ENCODE measurements around the gene PYCR2. TPM values are rescaled to one million over a fixed set of nuclear protein-coding genes. Genes with fewer than 3 reads are reported as not detected.
"Not testable (repeated sequence)": the region's sequence is repeated elsewhere in the genome, so short reads cannot be mapped to it uniquely, and the experiment has no call there.

PYCR2 gene
- total RNA-seq, 1 donor from 2014 or later, result 47.4 TPM

GRCh38 chr1:225943582-225943981 lies 19.5 kb upstream of the PYCR2 start:
- Histone ChIP-seq H3K4me3 (no peak overlapping the region), H3K36me3 (no peaks in the 10 kb centered on the region), H3K9me3 (no peaks in the 10 kb centered on the region), H3K27me3 (no peaks in the 10 kb centered on the region), H3K27ac (no peak overlapping the region), H3K4me1 (peaks cover 22% of the 10 kb centered on the region)
- no peak for DNase-seq (ENCODE audit: extremely low spot score in 2 of 2)
- TF ChIP-seq POLR2A (IDR thresholded peaks at IDR 0.05) (no peak), POLR2AphosphoS5 (IDR thresholded peaks at IDR 0.05; ENCODE audit: insufficient read depth in 1 of 2, low read depth in 1 of 2) (no peak), CTCF (IDR thresholded peaks at IDR 0.05) (no peak)
- intact Hi-C loops (cut with DNase I), result no loop called here

- TF ChIP-seq POLR2AphosphoS5 (IDR thresholded peaks at IDR 0.05; ENCODE audit: insufficient read depth in 1 of 2, low read depth in 1 of 2) (no peak), CTCF (IDR thresholded peaks at IDR 0.05) (no peak), POLR2A (IDR thresholded peaks at IDR 0.05) (no peak)
These were observed 18.5 kb upstream of the PYCR2 start for GRCh38 chr1:225942574-225942973.

DNA sequence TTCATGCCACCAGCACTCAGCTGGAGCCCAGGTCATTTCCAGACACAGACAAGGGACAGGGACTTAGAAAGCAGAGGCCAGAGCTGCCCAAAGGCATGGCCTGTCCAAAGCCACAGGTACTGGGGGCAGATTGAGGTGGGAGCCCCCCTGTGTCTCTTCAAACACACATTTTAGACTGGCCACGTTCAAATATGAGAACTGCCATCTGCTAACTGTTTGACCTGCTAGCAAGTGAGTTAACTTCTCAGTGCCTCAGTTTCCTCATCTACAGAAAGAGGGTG lies 17.8 kb upstream of the PYCR2 start:
- no peaks in the 10 kb centered on the region for H3K9me3 ChIP-seq
- no peaks in the 10 kb centered on the region for H3K27me3 ChIP-seq
- DNase-seq (ENCODE audit: extremely low spot score in 2 of 2), result no peak
- H3K27ac ChIP-seq, result no peak overlapping the region
- peaks cover 22% of the 10 kb centered on the region for H3K4me1 ChIP-seq
- no peaks in the 10 kb centered on the region for H3K36me3 ChIP-seq
- TF ChIP-seq CTCF (IDR thresholded peaks at IDR 0.05) (no peak), POLR2AphosphoS5 (IDR thresholded peaks at IDR 0.05; ENCODE audit: insufficient read depth in 1 of 2, low read depth in 1 of 2) (no peak), POLR2A (IDR thresholded peaks at IDR 0.05) (no peak)
- H3K4me3 ChIP-seq, result no peak overlapping the region
- intact Hi-C loops (cut with DNase I), result no loop called here

More at GRCh38 chr1:225942574-225942973, 18.5 kb upstream of the PYCR2 start:
- intact Hi-C loops (cut with DNase I), result no loop called here
- Histone ChIP-seq H3K27me3 (no peaks in the 10 kb centered on the region), H3K9me3 (no peaks in the 10 kb centered on the region), H3K4me1 (peaks cover 22% of the 10 kb centered on the region), H3K4me3 (no peak overlapping the region), H3K36me3 (no peaks in the 10 kb centered on the region), H3K27ac (no peak overlapping the region)
- no peak for DNase-seq (ENCODE audit: extremely low spot score in 2 of 2)

- Histone ChIP-seq H3K9me3 (no peaks in the 10 kb centered on the region), H3K27me3 (no peaks in the 10 kb centered on the region), H3K36me3 (no peaks in the 10 kb centered on the region), H3K4me3 (no peak within 1 kb of the TSS), H3K27ac (peak within 1 kb of the TSS; percentile 50), H3K4me1 (peaks cover 22% of the 10 kb centered on the region)
- DNase-seq (ENCODE audit: extremely low spot score in 2 of 2), result no peak
- TF ChIP-seq POLR2AphosphoS5 (IDR thresholded peaks at IDR 0.05; ENCODE audit: insufficient read depth in 1 of 2, low read depth in 1 of 2), result no peak
- TF ChIP-seq CTCF (IDR thresholded peaks at IDR 0.05), result no peak
- no peak for TF ChIP-seq POLR2A (IDR thresholded peaks at IDR 0.05)
- intact Hi-C loops (cut with DNase I), result no loop called here
These were observed 17.3 kb upstream of the PYCR2 start, which contains the start of gene LEFTY2 for GRCh38 chr1:225941187-225941941. TSS of gene LEFTY2 (minus strand) at chr1:225941220. CDS start at chr1:225941140, 80 bp downstream.

DNA sequence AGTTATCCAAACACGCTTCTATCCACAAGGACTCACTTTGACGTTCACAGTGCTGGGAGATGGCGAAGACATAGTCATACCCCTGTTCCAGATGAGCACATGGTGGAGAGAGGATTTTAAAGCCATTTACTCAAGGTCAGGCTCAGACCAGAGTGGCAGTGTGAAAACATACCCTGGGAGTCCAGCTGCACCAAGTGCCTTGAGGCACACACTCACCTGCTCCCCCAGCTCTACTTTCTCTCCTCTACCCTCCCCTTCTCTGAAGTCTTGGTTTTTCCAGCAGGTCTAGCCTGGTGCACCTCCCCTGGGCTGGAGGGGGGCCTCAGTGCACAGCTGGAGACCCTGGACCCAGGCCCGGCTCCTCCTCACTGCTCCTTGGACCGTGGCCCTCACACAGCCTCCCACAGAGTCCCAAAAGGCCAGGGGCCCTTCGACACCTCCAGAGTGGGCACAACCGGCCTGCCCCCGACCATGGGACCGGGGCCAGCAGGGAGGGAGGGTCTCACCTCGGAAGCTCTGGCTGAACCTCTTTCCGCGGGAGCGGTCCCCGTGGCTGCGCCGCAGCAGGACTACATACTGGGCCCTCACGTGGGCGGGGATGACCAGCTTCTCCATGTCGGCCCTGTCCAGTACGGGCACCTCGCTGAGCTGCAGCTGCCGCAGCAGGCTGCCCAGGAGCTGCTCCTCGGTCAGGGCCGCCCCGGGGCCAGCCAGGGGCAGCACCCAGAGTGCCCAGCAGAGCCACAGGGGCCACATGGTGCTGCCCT lies 16.5 kb upstream of the PYCR2 start:
- Histone ChIP-seq H3K9me3 (no peaks in the 10 kb centered on the region), H3K4me3 (no peak overlapping the region), H3K27ac (peak overlapping the region; percentile 50), H3K27me3 (no peaks in the 10 kb centered on the region), H3K36me3 (no peaks in the 10 kb centered on the region), H3K4me1 (peaks cover 22% of the 10 kb centered on the region)
- intact Hi-C loops (cut with DNase I), result no loop called here
- no peak for DNase-seq (ENCODE audit: extremely low spot score in 2 of 2)
- no peak for TF ChIP-seq CTCF (IDR thresholded peaks at IDR 0.05)
- no peak for TF ChIP-seq POLR2A (IDR thresholded peaks at IDR 0.05)
- no peak for TF ChIP-seq POLR2AphosphoS5 (IDR thresholded peaks at IDR 0.05; ENCODE audit: insufficient read depth in 1 of 2, low read depth in 1 of 2)

DNA sequence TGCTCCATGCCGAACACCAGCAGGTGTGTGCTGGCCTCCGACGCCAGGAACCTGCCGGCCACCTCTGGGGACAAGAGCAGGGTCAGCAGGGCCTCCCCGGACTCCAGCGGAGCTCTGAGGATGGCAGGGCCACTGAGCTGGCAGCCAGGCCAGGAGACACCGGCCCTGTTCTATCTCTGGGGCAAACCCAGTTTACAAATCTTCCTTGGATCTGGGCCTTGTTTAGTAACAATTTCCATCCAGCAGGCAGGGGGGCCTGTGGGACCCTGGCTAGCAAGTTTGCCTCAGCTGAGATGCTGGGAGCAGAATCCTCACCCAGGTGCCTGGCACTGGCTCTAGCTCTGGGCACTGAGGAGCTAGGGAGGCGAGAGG lies 15.9 kb upstream of the PYCR2 start:
- H3K9me3 ChIP-seq; H3K4me3 ChIP-seq; H3K36me3 ChIP-seq; intact Hi-C loops (cut with DNase I); DNase-seq (ENCODE audit: extremely low spot score in 2 of 2); H3K27me3 ChIP-seq; H3K27ac ChIP-seq: not testable (repeated sequence)
- H3K4me1 ChIP-seq, result peaks cover 22% of the 10 kb centered on the region

DNA sequence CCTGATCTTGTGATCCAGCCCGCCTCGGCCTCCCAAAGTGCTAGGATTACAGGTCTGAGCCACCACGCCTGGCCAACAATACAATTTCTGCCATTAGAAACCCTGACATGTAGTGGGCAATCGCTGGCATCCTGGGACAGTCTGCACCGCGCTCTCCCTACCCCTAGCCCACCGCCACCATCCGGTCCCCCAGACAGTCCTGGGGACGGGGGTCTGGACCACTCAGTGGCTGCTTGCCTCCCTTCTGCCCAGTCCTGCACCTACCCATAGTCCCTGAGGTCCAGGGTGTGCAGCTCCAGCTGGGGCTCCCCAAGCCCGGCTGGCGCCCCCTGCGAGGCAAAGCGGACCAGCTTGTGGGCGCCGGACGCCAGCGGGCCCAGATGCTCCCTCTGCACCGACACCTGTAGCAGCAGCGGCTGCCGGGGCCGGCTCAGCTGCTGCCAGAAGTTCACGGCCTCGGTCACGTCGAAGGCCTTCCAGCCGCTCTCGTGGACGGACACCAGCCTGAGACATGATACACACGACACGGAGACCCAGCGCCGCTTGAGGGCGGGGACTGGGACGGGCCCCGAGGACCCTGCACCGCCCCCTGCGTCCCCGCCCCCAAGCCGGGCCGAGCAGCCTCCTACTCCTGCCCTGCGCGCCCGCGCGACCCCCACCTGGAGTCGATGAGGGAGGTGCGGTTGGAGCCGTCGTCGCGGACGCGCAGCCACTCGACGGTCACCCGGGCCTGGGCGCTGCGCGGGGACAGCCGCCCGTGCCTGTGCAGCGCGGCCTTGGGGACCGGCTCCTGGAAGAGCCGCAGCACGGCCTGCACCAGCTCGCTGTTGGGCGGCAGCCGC lies 15.3 kb upstream of the PYCR2 start:
- H3K36me3 ChIP-seq; H3K9me3 ChIP-seq; DNase-seq (ENCODE audit: extremely low spot score in 2 of 2); intact Hi-C loops (cut with DNase I); H3K4me3 ChIP-seq; H3K27ac ChIP-seq; H3K27me3 ChIP-seq: not testable (repeated sequence)
- peaks cover 17% of the 10 kb centered on the region for H3K4me1 ChIP-seq

Data from vagina (tissue), 2 donors.